Measurements from ENCODE around the gene FHIT. TPM values are rescaled to one million over a fixed set of nuclear protein-coding genes. Genes with fewer than 3 reads are reported as not detected.

The FHIT gene
- total and polyA plus RNA-seq, 7 donors, result 0.98 to 10.4 (median 4.0) TPM

GRCh38 chr3:60798456-60798855 lies 452.8 kb downstream of the FHIT start:
- no peaks in the 10 kb centered on the region for H3K36me3 ChIP-seq (ENCODE audit: insufficient read depth in 1 of 2, low read depth in 1 of 2)
- TF ChIP-seq CTCF (IDR thresholded peaks at IDR 0.05), result no peak
- H3K27me3 ChIP-seq (ENCODE audit: insufficient read depth in 3 of 3, low read length in 2 of 3), result no peaks in the 10 kb centered on the region
- intact Hi-C loops (cut with DNase I), result no loop called here
- no peak for DNase-seq
- no peaks in the 10 kb centered on the region for H3K9me3 ChIP-seq
- H3K4me1 ChIP-seq, result no peaks in the 10 kb centered on the region
- no peak overlapping the region for H3K4me3 ChIP-seq
- H3K27ac ChIP-seq, result no peak overlapping the region
- ATAC-seq, result no peak

- DNase-seq (no peak), ATAC-seq (no peak)
- no peaks in the 10 kb centered on the region for H3K36me3 ChIP-seq (ENCODE audit: insufficient read depth in 1 of 2, low read depth in 1 of 2)
- H3K4me3 ChIP-seq, result no peak overlapping the region
- WGBS, 3 donors, result 73 to 76% (median 74%) methylated on average over 3 of the region's 3 CpGs
- no peak overlapping the region for H3K27ac ChIP-seq
- no peaks in the 10 kb centered on the region for H3K27me3 ChIP-seq (ENCODE audit: insufficient read depth in 3 of 3, low read length in 2 of 3)
- no peak for TF ChIP-seq CTCF (IDR thresholded peaks at IDR 0.05)
- H3K9me3 ChIP-seq, result no peaks in the 10 kb centered on the region
- no peaks in the 10 kb centered on the region for H3K4me1 ChIP-seq
- intact Hi-C loops (cut with DNase I), result no loop called here
Measured at GRCh38 chr3:60792249-60792852, 458.9 kb downstream of the FHIT start.

GRCh38 chr3:60788185-60788584 lies 463.1 kb downstream of the FHIT start:
- H3K36me3 ChIP-seq (ENCODE audit: insufficient read depth in 1 of 2, low read depth in 1 of 2), result no peaks in the 10 kb centered on the region
- no peak overlapping the region for H3K4me3 ChIP-seq
- DNase-seq (no peak), ATAC-seq (no peak)
- H3K27ac ChIP-seq, result no peak overlapping the region
- no peaks in the 10 kb centered on the region for H3K9me3 ChIP-seq
- H3K4me1 ChIP-seq, result no peaks in the 10 kb centered on the region
- intact Hi-C loops (cut with DNase I), result no loop called here
- TF ChIP-seq CTCF (IDR thresholded peaks at IDR 0.05), result no peak
- H3K27me3 ChIP-seq (ENCODE audit: insufficient read depth in 3 of 3, low read length in 2 of 3), result no peaks in the 10 kb centered on the region
- 94 to 97% (median 95%) methylated on average over 3 of the region's 3 CpGs for WGBS, 3 donors

GRCh38 chr3:60781935-60782334 lies 469.3 kb downstream of the FHIT start:
- no peak for DNase-seq
- WGBS, 3 donors, result 41 to 80% (median 46%) methylated on average over 1 of the region's 1 CpG
- H3K27ac ChIP-seq, result no peak overlapping the region
- TF ChIP-seq CTCF (IDR thresholded peaks at IDR 0.05), result no peak
- intact Hi-C loops (cut with DNase I), result no loop called here
- H3K4me1 ChIP-seq, result no peaks in the 10 kb centered on the region
- H3K4me3 ChIP-seq, result no peak overlapping the region
- no peak for ATAC-seq
- no peaks in the 10 kb centered on the region for H3K27me3 ChIP-seq (ENCODE audit: insufficient read depth in 3 of 3, low read length in 2 of 3)
- no peaks in the 10 kb centered on the region for H3K36me3 ChIP-seq (ENCODE audit: insufficient read depth in 1 of 2, low read depth in 1 of 2)
- peaks cover 4% of the 10 kb centered on the region for H3K9me3 ChIP-seq

GRCh38 chr3:60779637-60780036 lies 471.6 kb downstream of the FHIT start:
- WGBS, 3 donors, result 90 to 93% (median 90%) methylated on average over 7 of the region's 7 CpGs

More at GRCh38 chr3:60779637-60780036, 471.6 kb downstream of the FHIT start:
- no peaks in the 10 kb centered on the region for H3K4me1 ChIP-seq
- ATAC-seq (no peak), DNase-seq (no peak)
- H3K27me3 ChIP-seq (ENCODE audit: insufficient read depth in 3 of 3, low read length in 2 of 3), result no peaks in the 10 kb centered on the region
- intact Hi-C loops (cut with DNase I), result no loop called here
- no peak overlapping the region for H3K27ac ChIP-seq
- no peaks in the 10 kb centered on the region for H3K36me3 ChIP-seq (ENCODE audit: insufficient read depth in 1 of 2, low read depth in 1 of 2)
- H3K9me3 ChIP-seq, result peaks cover 4% of the 10 kb centered on the region
- H3K4me3 ChIP-seq, result no peak overlapping the region
- TF ChIP-seq CTCF (IDR thresholded peaks at IDR 0.05), result no peak

Measured in psoas muscle (tissue), 8 donors.